Endothelial cell of umbilical vein (primary cell): ENCODE measurements around the gene MPIG6B.
A peak's percentile ranks its signal among the peaks of the same experiment; 100 is the strongest.

Experiments used
- EZH2 ChIP-seq: IDR thresholded peaks from 2 replicates; pipeline ENCODE4 v1.6.1; 2012; ENCODE audit warnings: borderline replicate concordance, low read depth, mild to moderate bottlenecking, moderate library complexity, low read length, inconsistent platforms; ENCODE audit not compliant: severe bottlenecking
- FOS ChIP-seq: IDR thresholded peaks from 2 replicates; pipeline ENCODE4 v1.6.1; 2011; ENCODE audit warnings: mild to moderate bottlenecking, low read length, moderate library complexity, borderline replicate concordance; ENCODE audit not compliant: insufficient read depth
- GATA2 ChIP-seq: IDR thresholded peaks from 2 replicates; pipeline ENCODE4 v1.7.0; 2011; ENCODE audit warnings: low read depth, mild to moderate bottlenecking, moderate library complexity, mixed read lengths, low read length; ENCODE audit not compliant: insufficient read length, insufficient read depth
- JUN ChIP-seq: IDR thresholded peaks from 2 replicates; pipeline ENCODE4 v1.6.1; 2011; ENCODE audit warnings: borderline replicate concordance, low read depth; ENCODE audit not compliant: insufficient read length, insufficient read depth
- MYC ChIP-seq: IDR thresholded peaks from one replicate; pipeline ENCODE4 v1.6.1; 2011; ENCODE audit warnings: mild to moderate bottlenecking, low read depth, low read length
- POLR2A ChIP-seq: IDR thresholded peaks from 2 replicates; pipeline ENCODE4 v1.6.1; 2012; ENCODE audit warnings: low read depth, mild to moderate bottlenecking, control low read depth, low read length
- POLR2AphosphoS5 ChIP-seq: IDR thresholded peaks from 2 replicates; pipeline ENCODE4 v1.6.1; 2012; ENCODE audit warnings: low read depth, mild to moderate bottlenecking, control low read depth, low read length, moderate library complexity; ENCODE audit not compliant: insufficient read depth
- TF ChIP-seq, protein P1 (sequence below), 2 donors: IDR thresholded peaks; 1 replicate in 1 of 2; 2 replicates in 1 of 2; pipeline ENCODE4 v1.5.1; 2011; ENCODE audit warnings: low read length in 2 of 2, mild to moderate bottlenecking in 2 of 2, moderate library complexity in 2 of 2, control low read depth in 1 of 2, inconsistent platforms in 1 of 2, low read depth in 1 of 2; ENCODE audit not compliant: insufficient read depth in 1 of 2; ENCODE audit errors: extremely low read depth in 1 of 2
- TF ChIP-seq, protein P2 (sequence below): IDR thresholded peaks from 2 replicates; pipeline ENCODE4 v1.6.1; 2011; ENCODE audit not compliant: insufficient read depth, insufficient read length

DNA sequence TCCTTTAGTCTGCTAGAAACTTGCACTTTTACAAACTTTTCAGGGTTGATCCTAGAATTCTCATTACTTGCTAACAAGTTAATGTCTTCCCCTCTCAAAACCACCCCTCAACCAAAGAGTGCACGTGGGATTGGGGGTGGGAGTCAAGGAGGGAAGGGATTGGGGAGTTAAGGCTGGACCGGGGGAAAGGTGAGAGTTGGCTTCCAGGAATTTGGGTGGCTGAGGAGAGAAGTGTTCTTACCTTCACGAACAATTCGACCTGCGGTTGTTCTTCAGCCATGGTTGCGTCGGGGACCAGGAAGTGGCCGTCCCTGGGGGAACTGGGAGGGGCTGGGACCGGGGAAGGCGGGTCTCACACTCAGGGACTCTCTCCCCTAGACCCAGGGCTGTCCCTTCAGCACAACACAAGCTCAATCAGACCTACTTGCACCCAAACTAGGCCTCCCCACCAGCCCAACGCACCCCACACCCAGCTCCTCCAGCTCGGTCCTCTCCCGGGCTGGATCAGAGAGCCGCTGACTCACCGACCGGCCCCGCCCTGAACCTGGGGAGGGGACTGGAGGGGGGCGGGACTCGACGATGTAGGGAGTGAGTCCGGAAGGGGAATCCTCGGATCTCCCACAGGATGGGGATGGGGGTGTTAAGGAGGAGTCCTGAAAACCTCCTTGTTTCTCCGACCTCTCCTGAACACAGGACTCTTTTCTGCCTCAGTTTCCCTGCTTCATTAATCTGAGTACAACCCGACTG is 13.0 kb downstream of the MPIG6B start, which contains the start of gene CLIC1:
- TF ChIP-seq, protein P1, sequence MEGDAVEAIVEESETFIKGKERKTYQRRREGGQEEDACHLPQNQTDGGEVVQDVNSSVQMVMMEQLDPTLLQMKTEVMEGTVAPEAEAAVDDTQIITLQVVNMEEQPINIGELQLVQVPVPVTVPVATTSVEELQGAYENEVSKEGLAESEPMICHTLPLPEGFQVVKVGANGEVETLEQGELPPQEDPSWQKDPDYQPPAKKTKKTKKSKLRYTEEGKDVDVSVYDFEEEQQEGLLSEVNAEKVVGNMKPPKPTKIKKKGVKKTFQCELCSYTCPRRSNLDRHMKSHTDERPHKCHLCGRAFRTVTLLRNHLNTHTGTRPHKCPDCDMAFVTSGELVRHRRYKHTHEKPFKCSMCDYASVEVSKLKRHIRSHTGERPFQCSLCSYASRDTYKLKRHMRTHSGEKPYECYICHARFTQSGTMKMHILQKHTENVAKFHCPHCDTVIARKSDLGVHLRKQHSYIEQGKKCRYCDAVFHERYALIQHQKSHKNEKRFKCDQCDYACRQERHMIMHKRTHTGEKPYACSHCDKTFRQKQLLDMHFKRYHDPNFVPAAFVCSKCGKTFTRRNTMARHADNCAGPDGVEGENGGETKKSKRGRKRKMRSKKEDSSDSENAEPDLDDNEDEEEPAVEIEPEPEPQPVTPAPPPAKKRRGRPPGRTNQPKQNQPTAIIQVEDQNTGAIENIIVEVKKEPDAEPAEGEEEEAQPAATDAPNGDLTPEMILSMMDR (IDR thresholded peaks at IDR 0.05; ENCODE audit: extremely low read depth in 1 of 2, insufficient read depth in 1 of 2, low read depth in 1 of 2, low read length in 2 of 2), result no peak
- peak; percentile 73 for TF ChIP-seq POLR2AphosphoS5
- no peak for TF ChIP-seq EZH2
- peak; percentile 74 for TF ChIP-seq FOS
- peak; percentile 92 for TF ChIP-seq POLR2A
- TF ChIP-seq JUN, result no peak
- TF ChIP-seq, protein P2, sequence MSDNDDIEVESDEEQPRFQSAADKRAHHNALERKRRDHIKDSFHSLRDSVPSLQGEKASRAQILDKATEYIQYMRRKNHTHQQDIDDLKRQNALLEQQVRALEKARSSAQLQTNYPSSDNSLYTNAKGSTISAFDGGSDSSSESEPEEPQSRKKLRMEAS, result no peak
- no peak for TF ChIP-seq GATA2
- no peak for TF ChIP-seq MYC
